HG03103 (cell line): ENCODE results near the gene ZNF638.
"Not testable (repeated sequence)": the region's sequence is repeated elsewhere in the genome, so short reads cannot be mapped to it uniquely, and the experiment has no call there.

Source experiments
- ATAC-seq: cut with Tn5 transposase; IDR thresholded peaks from one replicate; pipeline ENCODE4 v1.9.1; 2021; ENCODE audit warnings: low read depth; ENCODE audit not compliant: unreplicated experiment

The ZNF638 gene

GRCh38 chr2:71331331-71331580 lies 326 bp upstream of the ZNF638 start:
- ATAC-seq = not testable (repeated sequence)

- no peak for ATAC-seq
Measured at GRCh38 chr2:71332435-71332796, 834 bp downstream of the ZNF638 start.

GRCh38 chr2:71333619-71334018 lies 2.0 kb downstream of the ZNF638 start:
- ATAC-seq = no peak

- ATAC-seq = no peak
Measured at GRCh38 chr2:71336384-71336783, 4.8 kb downstream of the ZNF638 start.

GRCh38 chr2:71336802-71337201 lies 5.2 kb downstream of the ZNF638 start:
- no peak for ATAC-seq

GRCh38 chr2:71337776-71338175 lies 6.2 kb downstream of the ZNF638 start:
- no peak for ATAC-seq

- no peak for ATAC-seq
Measured at GRCh38 chr2:71339685-71340084, 8.1 kb downstream of the ZNF638 start.

GRCh38 chr2:71340176-71340575 lies 8.6 kb downstream of the ZNF638 start:
- ATAC-seq = no peak

- no peak for ATAC-seq
Measured at GRCh38 chr2:71341645-71342044, 10.1 kb downstream of the ZNF638 start.

- no peak for ATAC-seq
Measured at GRCh38 chr2:71346065-71346464, 14.5 kb downstream of the ZNF638 start.

- ATAC-seq = no peak
Measured at GRCh38 chr2:71347517-71347916, 15.9 kb downstream of the ZNF638 start.

GRCh38 chr2:71348302-71348701 lies 16.7 kb downstream of the ZNF638 start:
- no peak for ATAC-seq

- ATAC-seq = no peak
Measured at GRCh38 chr2:71353248-71353647, 21.7 kb downstream of the ZNF638 start.

GRCh38 chr2:71358931-71359671 lies 27.5 kb downstream of the ZNF638 start:
- ATAC-seq = no peak

- no peak for ATAC-seq
Measured at GRCh38 chr2:71360434-71360975, 28.9 kb downstream of the ZNF638 start.

GRCh38 chr2:71361631-71362030 lies 30.0 kb downstream of the ZNF638 start:
- ATAC-seq = no peak

GRCh38 chr2:71362447-71362846 lies 30.9 kb downstream of the ZNF638 start:
- ATAC-seq = no peak

GRCh38 chr2:71370015-71370414 lies 38.4 kb downstream of the ZNF638 start:
- no peak for ATAC-seq

GRCh38 chr2:71372042-71372441 lies 40.5 kb downstream of the ZNF638 start:
- no peak for ATAC-seq

GRCh38 chr2:71379086-71379485 lies 47.5 kb downstream of the ZNF638 start:
- no peak for ATAC-seq

GRCh38 chr2:71380665-71381064 lies 49.1 kb downstream of the ZNF638 start:
- no peak for ATAC-seq

GRCh38 chr2:71385012-71385411 lies 53.4 kb downstream of the ZNF638 start:
- no peak for ATAC-seq

GRCh38 chr2:71388214-71388613 lies 56.6 kb downstream of the ZNF638 start:
- no peak for ATAC-seq
